Cerebellar cortex (tissue), 1 donor: Measurements from ENCODE around the gene BEND5.

Experiments used
- DNase-seq: peaks from one replicate; pipeline ENCODE4 v3.0.0-alpha.2; 2015; ENCODE audit warnings: low spot score

The BEND5 gene, protein sequence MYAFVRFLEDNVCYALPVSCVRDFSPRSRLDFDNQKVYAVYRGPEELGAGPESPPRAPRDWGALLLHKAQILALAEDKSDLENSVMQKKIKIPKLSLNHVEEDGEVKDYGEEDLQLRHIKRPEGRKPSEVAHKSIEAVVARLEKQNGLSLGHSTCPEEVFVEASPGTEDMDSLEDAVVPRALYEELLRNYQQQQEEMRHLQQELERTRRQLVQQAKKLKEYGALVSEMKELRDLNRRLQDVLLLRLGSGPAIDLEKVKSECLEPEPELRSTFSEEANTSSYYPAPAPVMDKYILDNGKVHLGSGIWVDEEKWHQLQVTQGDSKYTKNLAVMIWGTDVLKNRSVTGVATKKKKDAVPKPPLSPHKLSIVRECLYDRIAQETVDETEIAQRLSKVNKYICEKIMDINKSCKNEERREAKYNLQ

DNA sequence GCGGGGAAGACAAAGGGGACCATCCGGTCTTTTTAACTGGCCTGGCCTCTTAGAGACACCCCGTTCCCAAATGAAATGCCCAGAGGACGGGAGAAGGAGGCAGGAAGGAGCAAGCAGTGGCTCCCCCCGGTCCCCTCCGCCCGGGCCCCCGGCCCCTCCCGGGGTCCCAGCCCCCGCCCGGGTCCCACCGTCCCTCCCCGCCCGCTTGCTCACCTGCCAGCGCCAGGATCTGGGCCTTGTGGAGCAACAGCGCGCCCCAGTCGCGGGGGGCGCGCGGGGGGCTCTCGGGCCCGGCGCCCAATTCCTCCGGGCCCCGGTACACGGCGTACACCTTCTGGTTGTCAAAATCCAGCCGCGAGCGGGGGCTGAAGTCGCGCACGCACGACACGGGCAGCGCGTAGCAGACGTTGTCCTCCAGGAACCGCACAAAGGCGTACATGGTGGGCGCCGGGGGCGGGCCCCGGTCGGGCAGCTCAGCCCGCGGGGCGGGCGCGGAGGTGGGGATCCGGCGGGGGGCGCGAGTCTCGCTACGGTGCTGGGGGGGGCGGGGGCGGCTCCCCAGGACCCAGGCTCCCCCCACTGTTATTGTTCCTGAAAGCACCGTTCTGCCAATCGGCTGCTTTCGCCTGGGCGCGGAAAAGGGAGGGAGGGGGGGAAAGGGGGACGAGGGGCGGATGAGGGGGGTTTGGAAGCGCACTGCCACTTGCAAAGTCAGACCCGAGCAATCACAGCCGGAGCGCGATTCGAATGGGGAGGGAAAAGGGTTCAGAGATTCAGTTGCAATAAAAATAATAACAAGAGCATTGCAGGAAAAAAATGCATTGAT is at the start of gene BEND5:
Gene BEND5, minus strand, starts transcription at position 499 of the 826 bp plus-strand sequence. Its CDS starts 60 bp downstream, at position 439.
- DNase-seq = peak; percentile 16

DNA sequence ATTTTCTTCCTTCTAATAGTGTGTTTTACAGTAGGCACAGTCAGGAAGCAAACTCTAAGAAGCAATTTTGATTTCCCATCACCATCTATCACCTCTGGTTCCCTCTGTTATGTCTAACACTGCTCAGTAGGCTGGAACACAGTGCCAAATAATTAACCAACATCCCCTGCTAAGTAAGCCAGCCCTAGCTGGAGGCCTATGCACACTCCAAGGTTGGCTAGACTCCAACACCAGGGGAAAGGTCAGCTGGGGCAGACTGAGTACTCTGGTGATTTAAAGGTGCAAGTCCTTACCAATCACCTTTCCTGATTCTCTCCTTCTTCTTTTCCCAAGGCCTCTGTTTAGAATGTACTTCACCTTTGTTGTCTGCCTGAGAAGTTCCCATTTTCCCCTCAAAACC is 46.5 kb upstream of the BEND5 start:
- no peak for DNase-seq

DNA sequence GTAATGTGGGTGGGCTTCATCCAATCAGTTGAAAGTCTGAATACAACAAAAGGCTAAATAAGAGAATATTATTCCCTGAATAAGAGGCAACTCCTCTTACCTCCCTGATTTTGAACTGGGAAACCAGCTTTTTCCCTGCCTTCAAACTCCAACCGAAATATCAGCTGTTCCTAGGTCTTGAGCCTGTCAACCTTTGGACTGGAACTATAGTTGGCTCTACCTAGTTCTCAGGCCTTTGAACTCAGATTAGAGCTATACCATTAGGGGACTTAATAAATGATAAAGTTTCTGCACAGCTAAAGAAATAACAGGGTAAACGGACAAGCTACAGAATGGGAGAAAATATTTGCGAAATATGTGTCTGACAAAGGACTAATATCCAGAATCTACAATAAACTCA is 43.8 kb upstream of the BEND5 start:
- no peak for DNase-seq

DNA sequence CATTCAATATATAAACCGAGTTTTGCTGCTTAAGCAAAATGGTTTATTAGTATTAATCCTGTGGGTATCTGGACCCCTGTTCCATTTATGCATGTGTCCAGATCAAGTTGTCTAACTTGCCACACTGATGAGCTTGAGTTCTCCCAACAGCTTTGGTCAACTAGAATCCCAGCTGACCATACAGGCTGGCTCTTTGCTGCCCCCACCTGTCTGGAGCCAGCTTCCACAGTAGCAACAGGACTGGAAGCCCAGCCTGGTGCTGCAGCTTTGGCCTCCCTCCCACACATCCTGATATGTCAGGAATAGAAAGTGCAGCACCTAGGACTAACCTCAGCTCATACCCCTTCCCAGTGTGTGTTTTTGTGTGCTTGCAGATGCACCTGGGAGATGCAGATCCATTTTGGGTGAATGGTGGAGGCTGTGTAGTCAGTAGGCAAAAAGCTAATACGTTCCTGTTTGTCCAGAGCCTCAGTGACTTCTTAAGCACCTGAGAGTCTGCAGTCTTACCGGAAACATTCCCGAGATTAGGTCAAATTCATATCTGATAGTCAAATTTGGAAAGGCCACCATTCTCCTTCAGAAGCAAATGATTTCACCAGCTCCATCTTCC is 40.9 kb upstream of the BEND5 start:
- peak; percentile 26 for DNase-seq

DNA sequence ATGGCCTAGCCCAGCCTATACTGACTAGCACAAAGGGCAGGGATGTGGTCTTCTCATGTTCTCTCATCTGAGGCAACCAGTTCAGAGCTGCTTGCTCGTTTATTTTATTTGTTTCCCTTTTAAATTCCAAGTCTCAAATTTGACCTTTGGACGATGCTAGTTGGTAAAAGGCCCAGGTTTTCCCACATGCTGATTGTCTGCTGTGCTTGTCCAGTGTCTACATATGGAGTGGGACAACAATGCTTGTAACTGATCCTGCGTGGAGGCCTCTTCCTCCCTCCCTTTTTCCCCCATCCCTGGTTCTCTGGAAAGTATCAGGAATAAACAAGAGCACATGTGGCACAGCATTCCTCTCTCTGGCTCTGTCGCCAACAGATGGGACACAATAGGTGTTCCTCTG is 34.0 kb upstream of the BEND5 start:
- no peak for DNase-seq

DNA sequence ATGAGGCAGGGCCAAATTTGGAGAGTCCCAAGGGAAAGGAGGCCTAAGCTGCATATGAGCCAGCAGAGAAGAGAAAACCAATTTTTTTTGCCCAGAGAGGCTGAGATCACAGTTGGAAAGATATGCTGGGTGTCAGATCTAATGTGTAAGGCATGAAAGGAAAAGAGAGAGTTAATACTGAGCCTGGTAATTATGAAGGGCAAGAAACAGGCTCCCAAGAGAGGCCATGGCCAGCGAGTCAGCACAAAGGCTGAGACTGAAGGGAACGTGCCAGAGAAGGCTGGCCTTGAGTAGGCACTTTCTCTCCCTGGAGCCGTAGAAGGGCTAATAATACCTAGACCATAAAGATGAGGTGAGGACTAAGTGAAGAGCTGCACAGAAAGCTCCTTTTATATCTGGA is 31.8 kb upstream of the BEND5 start:
- DNase-seq = no peak

DNA sequence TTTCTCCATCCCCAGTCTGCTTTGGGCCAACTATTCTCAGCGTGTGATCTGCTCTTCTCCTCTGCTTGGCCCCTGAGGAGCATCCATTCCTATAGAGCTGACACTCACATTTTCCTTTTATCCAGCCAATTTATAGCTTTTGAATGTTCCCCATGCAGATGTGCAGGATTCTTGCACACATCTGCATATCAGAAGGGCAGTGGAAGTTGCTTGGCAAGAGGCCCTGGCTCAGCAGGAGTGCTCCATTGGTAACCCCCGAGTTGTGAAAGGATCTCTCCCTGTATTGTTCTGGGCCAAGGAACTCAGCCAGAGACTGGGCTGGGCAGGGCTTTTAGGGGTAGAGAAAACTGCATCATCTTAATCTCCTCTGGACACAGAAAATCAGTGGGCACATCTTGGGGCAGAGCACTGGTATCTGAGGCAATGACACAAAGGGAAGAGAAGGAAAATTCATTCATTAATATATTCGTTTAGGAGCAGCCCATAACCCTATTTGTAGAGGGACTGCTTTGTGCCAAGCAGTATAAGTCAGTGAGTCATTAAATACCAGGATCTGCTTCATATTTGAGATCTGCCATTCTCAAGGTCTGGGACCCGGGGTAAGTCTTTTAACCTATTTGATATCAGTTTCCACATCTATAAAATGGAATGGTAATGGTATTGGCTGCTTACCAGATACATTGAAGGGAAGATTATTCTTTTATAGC is 31.0 kb upstream of the BEND5 start:
- DNase-seq = no peak

DNA sequence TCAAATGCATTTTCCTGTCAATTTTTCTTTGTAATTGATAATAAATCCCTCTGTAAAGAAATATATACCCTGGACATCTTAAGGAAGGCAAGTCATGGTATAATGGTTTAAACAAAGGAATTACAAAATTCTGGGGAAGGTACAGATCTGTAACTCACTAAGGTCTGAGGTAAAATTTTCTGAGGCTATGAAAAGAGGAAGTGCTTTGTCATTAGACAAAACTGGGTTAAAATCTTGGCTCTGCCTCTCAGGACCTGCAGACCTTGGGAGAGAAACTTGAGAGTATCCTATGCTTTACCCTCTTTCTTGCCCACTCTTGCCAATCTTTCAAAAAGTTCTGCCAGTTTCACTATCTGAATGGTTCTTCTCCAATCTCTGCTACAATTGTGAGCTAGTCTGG is 26.8 kb upstream of the BEND5 start:
- no peak for DNase-seq

DNA sequence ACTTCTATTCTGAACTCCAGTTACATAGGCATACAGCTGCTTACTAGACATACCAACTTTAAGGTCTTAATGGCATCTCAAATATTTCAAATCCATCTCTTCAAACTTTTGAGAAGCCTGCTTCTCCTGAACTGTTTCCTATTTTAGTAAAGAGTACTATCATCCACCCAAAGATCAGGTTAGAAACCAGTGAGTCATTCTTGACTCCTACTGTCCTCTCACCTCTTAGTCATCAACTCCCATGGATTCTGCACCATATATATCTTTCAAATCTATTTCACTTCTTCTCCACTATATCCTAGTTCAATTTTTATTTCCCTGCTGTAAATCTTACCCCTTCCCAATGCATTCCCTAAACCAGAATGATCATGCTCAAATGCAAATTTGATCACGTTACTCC is 18.1 kb upstream of the BEND5 start:
- DNase-seq = no peak

DNA sequence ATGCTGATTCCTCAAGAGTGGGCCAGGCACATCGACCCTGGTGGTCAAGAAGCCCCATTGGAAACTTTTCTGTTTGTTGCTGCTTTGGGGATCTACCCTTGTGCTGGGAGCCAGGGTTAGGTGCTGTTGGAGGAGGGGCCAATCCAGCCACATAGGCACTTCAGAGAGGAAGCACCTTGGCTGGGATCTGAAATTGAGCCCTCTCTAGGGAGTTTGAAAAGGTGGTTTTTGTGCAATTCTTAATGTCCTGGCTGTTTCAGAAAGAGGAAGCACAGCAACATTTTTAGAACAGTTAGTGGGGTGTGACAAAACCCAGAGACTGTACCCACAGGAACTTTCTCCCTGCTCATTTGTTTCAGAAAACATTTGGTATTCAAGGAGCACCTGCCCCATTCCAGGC is 17.2 kb upstream of the BEND5 start:
- DNase-seq = no peak

DNA sequence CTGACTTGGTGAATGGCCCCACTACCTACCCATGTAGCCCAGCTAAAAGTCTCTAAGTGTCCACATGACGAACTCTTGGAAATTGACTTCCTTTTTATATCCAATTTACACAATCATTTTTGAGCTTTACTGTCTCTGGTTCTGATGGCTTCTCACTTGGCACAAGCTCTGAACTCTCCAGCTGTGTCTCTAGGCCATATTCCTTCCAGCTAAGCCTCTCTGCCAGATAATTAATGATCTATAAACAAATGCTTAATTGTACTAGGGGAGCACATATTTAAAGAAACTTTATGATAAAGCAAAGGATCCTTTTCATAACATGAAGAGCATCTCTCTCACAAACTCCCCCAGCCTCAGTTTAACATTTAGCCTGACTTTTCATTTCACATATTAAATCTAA is 16.3 kb upstream of the BEND5 start:
- no peak for DNase-seq

DNA sequence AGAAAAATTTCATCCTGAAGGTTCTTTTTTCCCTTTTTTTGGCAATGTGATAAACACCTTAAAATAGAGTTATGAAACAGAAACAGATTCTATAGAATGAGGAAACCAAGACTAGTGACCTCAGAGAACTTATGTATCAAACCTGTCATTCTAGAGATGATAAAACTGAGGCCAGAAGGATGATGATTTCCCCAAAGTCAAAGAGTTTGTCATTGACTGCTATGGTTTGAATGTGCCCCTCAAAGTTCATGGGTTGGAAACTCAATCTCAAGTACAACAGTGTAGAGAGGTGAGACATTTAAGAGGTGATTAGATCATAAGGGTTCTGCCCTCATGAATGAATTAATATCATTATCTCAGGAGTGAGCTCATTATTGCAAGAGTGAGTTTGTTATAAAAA is 13.7 kb upstream of the BEND5 start:
- no peak for DNase-seq

DNA sequence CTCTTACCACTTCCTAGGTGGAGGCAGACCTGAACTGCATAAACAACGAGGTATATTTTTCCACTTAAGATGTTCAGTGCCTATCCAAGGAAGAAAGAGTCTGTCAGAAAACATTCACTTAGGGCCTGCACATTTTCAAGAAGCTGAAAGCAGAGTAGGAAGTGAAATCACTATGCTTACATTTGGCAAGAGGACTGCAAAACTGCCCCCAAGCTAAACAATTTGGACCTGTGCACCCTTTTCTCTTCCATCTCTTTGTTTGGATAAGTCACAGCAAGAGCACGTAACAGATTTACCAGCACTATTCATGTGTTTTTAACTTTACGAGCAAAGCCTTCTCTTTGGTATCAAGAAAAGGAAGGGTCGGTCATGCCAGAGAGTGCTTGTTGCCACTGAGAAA is 13.2 kb upstream of the BEND5 start:
- no peak for DNase-seq

DNA sequence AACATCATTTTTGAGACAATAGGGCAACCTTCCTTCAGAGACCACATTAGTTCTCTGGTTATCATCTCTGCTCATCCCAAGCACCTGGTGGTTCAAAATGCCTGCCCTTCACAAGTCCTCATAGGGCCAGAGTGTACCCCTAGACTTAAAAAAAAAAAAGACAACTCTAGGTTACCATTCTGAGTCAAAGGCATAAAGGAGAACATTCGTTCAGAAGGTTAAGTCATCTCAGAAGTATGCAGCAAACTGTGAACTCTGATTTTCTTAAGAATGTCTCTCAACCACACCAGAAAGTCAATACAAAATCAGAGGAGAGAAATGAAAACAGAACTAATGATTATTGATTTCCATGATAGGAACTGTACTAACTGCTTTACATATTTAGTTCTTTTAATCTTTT is 9.2 kb upstream of the BEND5 start:
- no peak for DNase-seq

DNA sequence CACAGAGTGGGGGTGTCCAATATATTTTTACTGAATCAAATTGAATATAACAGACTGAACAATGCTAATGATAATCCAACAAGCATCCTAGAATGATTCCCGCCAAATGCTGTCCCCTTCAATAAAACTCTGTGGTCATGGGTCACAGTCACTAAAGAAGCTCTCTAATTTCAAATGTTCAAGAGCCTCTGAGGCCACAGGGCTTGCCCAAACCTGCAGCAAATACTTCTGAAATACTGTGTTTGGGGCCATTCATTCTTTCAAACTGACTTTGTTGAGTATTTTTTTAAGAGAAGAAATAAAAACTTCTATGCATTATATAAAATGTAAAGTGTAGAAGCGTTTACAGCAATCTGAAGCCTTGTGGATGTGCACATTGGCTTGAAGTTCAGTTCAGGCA is 7.6 kb upstream of the BEND5 start:
- DNase-seq = no peak

DNA sequence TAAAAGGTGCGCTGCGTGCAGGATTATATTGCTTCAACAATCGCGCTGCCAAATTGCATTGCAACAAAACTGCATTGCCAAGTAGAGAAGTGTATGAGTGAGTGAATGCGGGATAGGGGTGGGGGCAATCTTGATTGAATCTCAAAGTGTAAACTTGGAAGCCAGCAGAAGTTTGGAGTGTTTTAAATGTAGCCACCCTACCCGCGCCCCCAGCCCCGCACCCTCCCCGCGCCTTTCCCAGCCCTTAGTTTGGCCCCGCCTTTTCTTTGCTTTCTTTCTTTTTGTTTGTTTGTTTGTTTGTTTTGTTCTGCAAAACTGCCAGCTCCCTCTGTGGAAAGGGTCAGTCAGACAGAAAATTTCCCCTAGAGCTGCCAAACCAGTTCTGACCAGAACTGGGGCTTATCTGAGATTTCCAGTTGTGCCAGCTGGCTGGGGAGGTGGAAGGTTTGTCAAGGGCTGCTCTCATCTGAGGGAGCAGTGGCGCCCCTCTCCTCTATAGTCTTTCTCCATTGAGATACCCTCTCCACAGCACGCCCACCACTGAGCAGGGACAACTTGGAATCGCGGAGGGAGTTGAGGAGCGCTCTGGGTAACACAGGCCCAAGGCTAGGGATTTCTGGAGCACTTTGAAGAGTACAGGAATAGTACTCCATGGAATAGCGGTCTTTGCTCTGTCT is 666 bp upstream of the BEND5 start:
- no peak for DNase-seq

DNA sequence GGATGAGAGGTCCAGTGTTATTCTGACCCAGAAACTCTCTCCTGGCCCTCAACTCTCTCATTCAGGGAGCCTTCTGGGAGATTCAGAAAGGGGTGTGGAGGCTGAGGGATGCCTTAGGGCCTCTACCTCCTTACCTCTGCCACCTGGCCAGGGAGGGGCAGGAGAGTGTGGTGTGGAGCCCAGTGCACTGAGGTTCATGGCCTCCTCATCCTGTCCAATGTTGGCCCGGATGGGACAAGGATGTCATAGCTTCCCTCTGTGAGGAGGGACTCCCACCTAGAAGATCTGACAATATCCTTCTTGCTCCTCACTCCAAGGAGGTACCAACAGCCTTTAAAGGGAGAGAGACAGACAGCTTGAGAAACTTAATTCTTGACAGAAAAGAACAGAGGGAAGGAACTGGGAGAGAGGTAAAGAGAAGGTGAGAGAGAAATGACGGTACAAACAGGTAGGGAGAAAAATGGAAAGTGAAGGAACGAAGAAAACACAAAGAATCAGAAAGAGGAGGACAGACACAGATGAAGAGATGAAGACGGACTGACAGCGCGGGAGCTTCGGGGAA is 779 bp downstream of the BEND5 start:
- no peak for DNase-seq

DNA sequence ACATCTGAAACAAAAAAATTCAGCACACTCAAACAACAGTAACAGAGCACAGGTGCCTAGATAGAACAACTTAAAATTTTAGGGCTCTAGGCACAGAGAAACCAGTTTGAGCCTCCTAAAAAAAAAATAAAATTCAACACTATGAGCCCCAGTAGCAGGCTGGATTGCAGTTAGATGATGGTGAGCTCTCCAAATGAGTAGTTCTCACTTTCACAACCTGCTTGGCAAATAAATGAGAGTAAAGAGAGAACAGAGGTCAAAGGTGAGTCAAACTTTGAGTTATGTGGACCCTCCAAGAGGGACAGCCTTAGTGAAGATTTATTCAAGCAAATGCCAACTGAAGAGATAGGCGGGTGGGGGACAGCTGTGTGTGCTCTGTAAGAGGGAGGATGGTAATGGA is 3.6 kb downstream of the BEND5 start:
- no peak for DNase-seq

DNA sequence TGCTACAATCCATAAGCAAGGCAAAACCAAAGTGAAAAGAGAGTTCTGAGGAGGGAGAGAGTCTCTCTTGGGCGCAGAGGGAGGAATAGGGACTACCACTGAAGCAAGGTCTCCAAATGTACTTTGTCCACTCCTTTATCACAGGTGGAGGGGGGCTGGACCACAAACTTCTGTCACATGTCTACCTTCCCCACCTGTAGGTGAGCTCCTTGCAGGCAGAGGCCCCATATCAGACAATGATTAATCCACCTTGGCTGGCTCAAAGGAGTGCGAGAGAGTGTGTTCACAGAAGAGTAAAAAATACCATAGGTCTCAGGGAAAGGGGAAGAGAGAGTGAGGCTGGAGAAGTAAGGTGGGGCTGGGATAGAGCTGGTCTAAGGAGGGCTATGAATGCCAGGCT is 4.5 kb downstream of the BEND5 start:
- no peak for DNase-seq

DNA sequence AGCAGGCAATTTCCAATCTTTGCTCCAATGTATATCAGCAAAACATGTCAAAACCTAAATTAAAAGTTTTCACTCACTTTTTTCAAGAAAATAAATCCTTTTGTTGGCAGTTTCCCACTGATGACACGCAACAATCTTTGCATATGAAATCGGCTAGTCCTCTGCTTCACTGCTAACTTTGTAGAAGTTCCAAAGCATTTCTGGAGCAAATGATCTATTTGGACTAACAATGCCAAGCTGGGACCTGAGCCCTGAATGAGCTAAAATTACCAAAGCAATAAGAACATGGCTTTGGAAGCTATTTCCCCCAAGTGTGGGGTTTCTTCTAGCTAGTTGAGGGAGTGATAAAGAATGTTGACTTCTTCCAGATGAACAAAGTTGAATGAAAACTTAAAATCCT is 5.1 kb downstream of the BEND5 start:
- DNase-seq = no peak

DNA sequence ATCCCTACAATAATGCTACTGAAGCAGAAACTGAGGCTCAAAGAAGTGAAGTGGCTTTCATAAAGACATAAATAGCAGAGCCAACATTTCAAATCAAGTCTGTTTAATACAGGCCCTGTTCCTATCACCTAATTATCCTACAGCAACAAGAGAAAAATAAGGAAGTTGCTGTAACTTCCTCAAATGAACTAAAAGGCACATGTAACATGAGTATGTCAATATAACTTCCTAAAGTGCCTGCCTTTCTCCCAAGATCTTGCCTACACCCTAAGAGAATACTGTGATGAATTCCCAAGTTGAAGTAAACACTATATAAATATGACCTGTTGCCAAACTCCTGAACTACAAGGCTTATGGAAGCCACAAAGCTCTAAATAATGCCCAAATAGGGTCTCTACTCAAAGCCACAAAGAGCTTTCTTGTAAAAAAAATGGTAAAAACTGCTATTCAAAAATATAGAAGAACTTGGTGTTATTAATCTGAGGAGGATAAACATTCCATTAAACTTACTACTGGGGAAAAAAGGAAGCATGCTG is 8.6 kb downstream of the BEND5 start:
- no peak for DNase-seq
